ENCODE results near the gene DNAH8. TPM values are rescaled to one million over a fixed set of nuclear protein-coding genes. Genes with fewer than 3 reads are reported as not detected.

Gene DNAH8
- polyA plus RNA-seq, 1 donor, result 2.1 TPM

DNA sequence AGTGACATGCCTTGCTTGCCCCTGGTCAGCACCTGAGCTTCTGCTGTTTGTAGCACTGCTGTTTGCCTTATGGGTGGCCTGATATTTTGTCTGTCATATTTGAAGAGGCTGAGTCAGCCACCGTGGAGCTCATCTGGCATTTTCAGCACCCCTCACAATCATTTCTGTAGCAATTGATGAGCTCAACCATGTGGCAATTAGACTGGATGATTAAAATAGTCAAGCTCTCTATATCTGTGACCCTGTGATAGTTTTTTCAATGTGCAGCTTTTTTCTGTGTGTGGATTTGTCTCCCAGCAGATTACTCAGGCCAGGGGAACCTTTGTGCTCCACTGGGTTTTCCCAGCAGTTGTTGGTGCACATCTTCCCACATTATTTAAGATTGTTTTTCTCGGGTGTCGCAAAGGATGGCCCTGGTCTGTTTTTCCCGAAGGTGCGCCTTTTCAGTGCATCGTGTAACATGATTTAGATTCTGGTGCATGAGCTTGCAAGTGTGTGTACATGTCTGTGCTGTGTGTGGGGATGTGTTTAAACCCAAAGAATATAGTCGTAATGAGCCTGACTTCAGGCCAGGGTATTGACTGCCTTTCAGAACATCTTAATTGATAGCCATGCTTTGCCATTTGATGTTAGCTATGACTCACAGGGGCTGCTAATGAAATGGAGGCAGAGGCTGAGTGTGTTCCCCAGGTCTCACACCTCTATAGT, 301.9 kb downstream of the DNAH8 start:
- DNase-seq (ENCODE audit: low read depth), result no peak

DNA sequence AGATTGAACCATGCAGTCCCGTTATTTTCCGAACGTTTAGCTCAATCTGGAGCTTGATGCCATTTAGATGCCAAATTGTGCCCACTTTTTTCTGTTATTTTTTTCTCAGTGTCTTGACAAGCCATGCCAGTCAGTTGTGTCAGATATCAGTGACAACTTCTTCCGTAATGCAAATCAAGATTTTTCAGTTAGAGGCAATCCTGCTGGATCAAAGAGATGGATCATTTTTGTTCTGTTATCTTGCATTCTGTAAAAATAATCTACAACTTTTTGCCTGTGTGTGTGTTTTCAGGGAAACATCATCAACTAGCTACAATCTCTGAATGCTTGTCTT, 302.4 kb downstream of the DNAH8 start:
- no peak for DNase-seq (ENCODE audit: low read depth)

DNA sequence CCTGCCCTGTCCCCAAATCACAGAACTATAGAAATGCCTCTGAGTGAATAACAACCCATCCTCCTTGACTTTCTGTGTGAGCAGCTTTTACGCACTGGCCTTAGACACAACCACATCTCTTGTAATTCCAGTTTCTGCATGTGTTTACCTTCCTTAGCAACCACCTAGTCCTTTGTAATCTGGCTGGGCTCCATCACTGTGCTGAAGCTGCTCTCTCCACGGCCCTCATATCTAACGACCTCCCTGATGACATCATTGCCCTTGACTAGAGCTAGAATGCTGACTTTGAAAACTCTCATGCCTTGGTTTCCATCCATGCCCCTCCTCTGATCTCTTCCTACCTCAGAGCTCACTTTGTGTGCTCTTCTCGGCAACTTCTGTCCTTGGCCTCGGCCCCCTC, 303.0 kb downstream of the DNAH8 start:
- DNase-seq (ENCODE audit: low read depth), result no peak

DNA sequence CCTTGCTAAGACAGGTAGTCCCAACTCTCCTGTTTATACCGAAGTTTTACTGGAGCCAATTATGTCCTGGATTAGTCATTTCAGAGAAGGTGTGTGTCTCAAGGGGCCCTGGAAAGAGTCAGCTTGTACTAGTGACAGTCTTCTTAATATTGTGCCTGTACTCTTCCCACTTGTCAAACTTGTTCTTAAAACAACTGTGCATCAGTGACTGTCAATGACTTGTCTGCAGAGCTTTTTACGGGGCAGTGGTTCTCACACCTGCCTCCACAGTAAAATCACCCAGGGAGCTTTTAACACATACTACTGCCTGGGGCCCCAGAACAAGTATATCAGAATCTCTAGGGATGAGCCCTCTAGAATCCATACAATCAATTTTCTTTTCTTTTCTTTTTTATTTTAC, 305.0 kb downstream of the DNAH8 start:
- DNase-seq (ENCODE audit: low read depth), result no peak

DNA sequence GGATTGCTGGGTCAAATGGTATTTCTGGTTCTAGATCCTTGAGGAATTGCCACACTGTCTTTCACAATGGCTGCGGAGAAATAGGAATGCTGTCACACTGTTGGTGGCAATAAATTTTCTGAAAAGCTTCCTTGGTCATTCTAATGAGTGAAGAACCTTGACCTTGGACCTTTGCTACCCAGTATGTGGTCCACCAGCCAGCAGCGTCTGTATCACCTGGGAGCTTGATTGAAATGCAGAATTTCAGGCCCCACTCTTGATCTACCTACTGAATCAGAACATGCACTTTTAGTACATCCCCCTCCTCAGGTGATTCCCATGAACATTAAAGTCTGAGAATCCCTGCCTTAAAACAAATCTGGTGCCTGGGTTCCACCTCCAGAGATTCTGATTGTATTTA, 305.9 kb downstream of the DNAH8 start:
- DNase-seq (ENCODE audit: low read depth), result no peak

DNA sequence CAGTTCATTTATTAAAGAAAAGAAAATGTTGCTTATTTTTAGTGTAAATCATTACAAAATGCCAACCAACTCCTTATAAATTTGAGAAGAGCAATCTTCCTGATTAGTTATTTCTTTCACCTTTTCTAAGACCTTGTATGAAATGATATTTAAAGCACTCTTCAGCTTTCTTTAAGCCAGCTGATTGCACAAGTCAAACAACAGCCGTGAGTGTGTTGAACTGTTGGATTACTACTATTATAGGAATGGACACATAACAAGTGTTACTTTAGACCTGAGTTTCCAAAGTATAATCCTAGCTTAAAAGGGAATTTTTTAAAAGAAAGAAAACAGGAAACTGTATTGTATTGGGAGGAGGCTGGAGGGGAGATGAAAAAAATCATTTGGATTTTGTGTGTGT, 306.7 kb downstream of the DNAH8 start:
- no peak for DNase-seq (ENCODE audit: low read depth)

DNA sequence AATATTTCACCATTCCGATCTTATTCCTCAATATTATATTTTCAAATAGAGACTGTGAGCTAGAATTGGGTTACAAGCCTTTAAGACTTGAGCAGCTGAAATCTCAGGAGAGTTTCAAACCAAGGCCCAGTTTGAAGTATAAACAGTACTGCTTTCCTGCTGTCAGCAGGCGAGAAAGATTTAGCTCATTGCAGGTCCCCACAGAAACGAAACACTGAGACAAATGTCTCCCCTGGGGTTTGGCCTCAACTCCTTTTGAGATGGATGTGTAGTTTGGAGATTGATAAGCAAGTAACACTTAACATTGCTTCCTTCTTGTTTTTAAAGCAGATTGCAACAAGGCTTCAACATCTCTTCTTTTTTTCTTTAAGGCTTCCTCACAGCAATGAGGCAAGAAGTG, 311.1 kb downstream of the DNAH8 start:
- no peak for DNase-seq (ENCODE audit: low read depth)

DNA sequence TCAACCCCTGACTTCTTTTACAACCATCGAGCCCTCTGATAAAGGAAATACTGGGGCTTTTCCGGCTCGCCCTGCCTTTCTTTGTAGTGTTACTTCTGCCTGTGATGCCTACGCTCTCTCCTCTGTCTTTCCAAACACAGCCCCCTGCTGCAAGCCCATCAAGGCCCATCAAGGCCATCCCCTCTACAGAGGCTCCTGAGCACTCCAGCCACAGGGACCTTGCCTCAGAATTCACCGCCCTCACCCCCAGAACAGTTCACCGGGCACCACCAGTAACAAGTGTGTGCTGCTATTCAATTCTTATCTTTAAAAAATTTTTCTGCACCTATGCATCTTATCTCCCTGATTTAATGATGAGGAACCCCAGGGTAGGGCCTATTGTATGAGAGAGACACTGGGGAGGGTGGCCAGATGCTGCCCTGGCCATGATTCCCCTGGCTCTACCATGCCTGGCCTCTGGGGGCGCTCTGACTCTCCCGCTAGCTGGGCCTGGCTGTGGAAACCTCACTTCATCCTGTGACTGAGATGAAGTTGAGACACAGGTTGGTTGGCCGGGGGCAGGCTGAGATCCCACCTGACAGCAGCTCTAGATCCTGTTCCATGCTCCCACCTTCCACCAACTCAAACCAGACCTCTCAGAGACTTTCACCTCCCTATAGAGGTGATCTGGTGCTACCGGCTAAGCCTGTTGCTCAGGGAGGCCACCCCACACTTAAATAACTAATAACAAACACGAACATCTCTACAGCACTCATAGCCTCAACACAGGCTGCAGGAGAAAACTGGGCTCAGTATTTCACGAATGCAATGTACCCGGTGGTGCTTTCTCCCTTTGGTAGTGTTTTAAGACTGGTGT, 314.3 kb downstream of the DNAH8 start:
- no peak for DNase-seq (ENCODE audit: low read depth)

DNA sequence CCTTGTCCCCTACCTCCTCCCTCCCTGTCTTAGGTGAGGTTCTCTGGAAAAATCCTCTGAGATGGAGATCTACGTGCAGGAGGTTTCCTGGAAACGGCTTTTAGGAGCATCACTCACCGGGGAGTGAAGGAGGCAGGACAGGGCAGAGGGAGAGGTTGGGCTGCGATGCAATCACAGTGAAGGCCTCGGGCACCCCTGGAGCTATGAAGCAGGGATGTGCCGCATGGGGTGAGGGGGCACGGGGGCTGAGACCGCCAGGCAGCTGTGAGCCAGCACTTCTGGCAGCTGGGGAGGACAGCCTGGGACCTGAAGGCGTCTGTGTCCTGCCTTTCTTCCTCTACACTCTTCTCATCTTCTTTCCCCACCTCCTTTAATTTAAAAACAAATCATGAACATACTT, 320.6 kb downstream of the DNAH8 start:
- DNase-seq (ENCODE audit: low read depth), result no peak

DNA sequence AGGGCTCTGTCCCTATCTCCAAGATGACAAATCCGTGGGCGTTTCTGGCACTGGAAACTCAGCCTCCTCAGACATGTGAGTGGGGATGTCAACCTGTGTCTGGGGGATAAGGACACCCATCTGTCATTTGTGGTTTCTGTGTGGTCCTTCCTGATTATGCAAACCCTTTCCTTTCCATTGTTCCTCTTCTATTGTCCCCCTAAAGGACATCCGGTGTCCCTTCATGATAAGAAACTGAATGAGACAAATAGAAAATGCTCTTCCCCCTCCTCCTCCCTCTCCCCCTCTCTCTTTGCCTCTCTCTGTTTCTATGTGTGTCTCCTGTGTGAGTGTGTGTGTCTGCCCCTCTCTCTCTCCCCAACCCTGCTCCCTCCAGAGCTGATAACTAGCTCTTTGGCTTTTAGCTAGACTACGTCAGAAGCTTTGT, 322.0 kb downstream of the DNAH8 start:
- DNase-seq (ENCODE audit: low read depth), result no peak

DNA sequence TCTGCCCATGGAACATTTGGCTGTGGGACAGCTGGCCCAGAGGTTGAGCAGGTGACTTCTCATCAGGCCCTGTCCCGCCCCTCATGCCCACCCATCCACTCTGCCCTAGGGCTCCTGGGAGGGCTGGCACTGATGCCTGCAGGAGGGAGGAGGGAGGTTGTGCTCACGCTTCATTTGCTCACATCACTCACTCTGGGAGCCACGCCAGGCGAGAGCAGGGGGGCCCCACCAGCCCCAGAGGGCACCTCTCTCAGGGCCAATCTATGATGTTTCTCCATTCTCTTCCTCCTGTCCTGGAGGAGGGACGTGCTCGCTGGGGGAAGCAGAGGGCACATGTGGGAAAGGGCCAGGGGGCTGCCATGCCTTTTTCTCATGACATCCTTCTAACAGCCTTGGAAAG, 322.6 kb downstream of the DNAH8 start:
- DNase-seq (ENCODE audit: low read depth), result no peak

DNA sequence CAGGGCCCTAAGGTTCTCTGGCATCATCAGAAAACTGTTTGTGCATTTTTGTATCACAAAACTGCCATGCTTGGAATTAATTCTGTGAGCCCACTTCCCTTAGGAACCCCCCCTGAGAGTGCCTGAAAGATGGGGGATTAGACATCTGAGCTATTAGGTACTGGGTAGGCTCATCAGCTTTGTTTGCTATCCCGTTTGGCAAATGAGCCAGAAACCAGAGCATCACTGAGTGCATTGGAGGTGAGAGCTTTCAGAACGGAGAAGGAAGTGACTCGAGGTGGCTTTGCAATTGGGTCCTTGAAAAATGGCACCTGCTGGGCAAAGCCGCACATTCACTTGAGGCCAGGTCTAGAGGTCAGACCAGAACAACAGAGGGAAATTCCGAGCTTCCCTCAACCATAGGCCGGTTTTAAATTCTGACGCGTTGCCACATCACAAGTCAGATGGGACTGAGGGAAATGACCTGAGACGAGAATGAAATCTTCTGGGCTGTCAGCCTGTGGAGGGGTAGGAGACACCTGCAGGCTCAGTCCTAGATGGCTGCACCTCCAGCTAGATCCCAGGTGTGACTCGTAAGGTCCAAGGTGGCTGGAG, 325.1 kb downstream of the DNAH8 start:
- DNase-seq (ENCODE audit: low read depth), result no peak

DNA sequence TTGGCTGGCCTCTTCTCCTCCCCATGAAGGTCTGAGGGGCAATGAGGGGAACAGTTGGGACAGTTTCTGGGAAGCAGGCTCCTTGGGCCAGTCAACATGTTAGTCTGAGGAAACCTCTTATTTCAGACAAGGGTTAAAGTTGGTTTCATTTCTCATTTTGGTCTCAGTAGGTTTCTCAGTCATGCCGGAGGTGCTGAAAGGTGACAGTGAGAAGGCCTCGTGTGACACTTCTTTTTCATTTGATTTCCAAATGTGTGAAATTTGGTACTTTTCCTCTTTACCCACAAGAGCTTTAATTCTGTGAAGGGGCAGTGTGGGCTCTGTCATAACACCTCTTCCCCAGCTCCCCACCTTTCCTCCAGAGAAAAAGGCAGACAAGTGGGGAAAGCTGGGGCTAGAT, 326.0 kb downstream of the DNAH8 start:
- DNase-seq (ENCODE audit: low read depth), result no peak

DNA sequence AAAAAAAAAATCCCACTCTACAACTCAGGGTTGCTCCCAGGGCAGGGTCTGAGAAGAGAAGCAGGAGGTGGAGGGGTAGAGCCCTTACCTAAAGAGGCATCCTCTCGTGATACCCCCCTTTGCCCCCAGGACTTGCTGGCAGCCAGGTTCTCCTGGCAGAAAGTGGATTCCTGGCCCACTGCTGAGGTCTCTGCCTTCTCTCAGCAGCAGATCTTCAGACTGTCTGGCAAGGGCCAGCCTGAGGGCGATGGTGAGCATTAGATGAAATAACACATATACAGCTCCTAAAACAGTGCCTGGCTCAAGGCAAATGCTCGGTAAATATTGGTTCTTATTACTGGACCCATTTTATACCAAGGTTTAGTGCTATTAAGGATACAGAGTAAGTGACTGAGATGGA, 328.7 kb downstream of the DNAH8 start:
- no peak for DNase-seq (ENCODE audit: low read depth)

DNA sequence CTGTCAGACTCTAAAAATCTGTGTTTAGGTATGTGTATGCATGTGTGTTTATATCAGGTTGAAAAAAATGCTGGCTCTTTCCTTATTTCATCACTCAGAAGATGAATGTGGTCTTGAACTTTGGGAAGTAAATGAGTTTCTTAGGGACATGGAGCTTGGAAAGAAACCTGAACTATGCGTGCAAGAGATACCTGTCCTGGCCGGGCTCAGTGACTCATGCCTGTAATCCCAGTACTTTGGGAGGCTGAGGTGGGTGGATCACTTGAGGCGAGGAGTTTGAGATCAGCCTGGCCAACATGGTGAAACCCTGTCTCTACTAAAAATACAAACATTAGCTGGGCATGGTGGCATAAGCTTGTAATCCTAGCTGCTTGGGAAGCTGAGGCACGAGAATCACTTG, 329.1 kb downstream of the DNAH8 start:
- no peak for DNase-seq (ENCODE audit: low read depth)

DNA sequence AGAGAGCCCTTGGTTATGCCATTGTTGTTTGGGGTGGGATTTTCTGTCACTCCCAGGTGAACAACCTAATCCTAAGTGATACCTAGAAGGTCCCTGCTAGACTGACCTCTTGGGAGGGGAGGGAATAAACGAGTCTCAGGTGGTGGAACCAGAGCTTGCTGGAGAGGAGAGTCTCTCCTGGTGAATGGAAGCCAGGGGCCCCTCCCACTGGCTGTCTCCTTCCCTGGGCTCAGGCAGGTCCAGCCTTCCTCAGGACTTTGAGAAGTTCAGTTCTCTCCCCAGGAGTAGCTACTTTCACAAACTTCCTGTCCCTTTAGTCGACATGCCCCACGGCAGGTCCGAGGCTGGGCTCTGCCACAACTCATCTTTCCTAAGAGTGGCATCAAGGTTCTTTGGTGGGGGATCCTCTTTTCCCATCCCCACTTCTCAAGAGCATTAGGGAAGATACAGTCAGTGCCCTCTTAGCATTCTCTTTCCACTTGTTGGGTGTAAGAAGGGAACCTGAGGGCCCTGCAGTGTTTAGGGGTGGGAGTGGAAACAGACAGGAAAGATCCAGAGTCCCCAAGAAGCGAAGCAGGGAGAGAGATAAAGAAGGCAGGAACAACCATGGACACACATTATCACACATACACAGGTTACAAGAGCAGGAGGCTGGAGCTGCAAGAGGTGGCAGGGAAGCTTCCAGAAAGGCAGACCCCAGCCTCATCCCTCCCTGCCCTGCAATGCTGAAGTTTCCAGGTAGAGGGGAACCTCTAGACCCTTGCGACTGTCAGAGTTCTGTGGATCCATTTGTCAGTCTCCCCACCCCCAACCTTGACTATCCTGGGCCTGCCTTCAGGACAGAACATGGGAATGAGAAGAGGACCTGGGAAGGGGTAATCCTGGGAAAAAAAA, 332.6 kb downstream of the DNAH8 start:
- DNase-seq (ENCODE audit: low read depth), result no peak

DNA sequence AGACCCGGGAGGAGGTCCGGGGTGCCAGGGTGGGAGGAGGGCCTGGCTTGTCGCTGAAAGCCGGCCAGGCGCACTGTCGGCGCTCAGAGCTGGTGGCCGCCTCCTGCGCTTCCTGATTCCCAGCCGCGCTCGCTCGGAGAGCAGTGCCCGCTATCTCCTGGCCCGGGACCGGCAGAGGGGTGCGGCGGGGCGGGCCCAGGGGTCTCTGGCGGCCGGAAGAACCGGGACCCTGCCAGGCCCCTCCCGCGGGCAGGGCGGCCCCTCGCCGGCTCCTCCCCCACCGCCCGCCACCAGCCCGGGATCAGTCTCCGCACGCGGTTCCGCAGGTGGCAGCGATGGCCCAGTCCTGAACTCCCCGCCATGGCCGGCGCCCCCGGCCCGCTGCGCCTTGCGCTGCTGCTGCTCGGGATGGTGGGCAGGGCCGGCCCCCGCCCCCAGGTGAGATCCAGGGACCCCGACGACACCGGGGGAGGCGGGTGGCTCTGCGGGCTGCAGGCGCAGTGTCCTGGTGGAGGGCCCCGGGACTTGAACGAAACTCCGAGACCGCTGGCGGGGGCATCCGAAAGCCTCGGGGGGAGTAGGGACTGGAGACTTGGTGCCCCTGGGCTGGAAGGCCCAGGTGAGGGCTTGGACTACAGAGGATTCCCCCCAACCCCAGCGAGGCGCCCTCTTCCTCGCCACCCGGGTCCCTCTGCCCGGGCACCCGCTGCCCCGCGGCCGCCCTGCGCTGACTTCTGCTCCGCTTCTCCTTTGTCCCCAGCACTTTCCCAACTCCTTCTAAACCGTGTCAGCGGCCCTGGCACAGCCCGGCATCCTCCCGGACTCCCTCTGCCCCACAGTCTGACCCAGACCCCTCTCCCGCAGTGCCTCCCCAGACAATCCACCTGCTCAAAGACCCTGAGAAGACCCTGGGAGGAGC, 333.6 kb downstream of the DNAH8 start, which contains the start of gene GLP1R:
Gene GLP1R (plus strand): TSS at position 301 of the 919 bp plus-strand sequence. CDS start 60 bp downstream, at position 361.
- no peak for DNase-seq (ENCODE audit: low read depth)

DNA sequence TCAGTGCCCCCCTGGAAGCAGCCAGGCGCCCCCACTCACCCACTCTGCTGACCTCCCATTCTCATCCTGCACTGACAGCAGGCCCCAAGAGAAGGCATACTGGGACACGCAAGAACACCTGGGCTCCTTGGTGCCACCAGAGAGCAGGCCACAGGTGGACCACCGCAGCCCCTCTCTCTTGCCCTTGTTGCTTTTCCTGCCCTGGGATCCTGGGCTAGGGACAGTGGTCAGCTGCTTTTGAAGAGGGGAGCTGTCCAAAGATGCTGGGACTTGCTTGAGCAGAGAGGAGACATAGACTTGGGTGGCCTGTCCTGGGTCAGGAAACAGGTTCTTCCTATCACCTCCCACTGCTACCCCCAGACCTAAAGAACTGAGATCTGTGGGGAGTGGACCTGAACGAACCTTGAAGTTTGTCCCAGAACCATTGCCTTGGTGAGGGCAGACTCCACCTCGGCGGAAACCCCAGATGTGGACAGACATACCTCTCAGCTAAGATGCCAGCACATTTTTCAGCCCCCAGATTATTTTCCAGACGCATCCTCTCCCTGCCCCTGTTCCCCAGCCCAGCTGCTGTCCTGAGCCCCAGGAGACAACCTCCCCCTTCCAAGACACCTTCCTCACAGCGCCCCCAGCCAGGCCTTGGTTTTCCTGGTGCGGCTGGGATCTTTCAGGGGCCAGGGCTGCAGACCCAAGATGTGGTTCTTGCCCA, 334.6 kb downstream of the DNAH8 start:
- no peak for DNase-seq (ENCODE audit: low read depth)

DNA sequence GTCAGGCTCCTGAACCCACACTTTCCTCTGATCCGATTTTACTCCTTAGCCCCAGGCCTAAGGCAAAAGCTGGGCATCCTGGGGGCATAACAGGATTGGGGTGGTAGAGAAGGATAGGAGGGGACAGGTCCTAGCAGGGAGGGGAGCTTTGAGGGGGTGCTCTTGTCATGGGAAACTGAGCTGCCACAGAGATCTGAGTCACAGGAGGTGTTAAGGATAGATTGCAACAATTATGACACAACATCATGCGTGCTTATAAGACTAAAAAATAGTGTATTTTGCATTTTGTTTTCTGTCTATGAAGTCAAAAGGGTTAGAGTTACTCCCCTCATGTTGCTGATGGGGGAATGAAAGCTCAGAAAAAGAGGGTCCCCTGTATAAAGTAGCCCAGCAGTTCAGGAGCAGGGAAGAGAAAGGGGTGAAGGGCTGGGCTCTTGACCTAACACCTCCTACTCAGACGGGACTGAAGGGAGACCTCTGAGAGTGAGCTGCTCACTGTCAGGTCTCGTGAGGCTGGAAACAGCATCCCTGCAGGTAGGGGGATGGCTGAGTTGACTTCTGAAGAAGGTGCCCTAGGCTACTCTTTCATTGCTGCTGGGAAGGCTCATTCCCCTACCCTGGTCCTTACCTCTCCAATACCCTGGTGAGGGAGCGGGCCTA, 335.5 kb downstream of the DNAH8 start:
- DNase-seq (ENCODE audit: low read depth), result no peak

Measured in forelimb muscle (tissue), 1 donor.